HUES6 (cell line): ENCODE results near the gene GRIN2C.
"Not testable (repeated sequence)": the region's sequence is repeated elsewhere in the genome, so short reads cannot be mapped to it uniquely, and the experiment has no call there.

Experiments used
- H3K27ac ChIP-seq: 2 replicates; pipeline ENCODE4 v1.7.0; 2013; ENCODE audit warnings: low read depth, mild to moderate bottlenecking, low read length, inconsistent platforms
- H3K27me3 ChIP-seq: 2 replicates; pipeline ENCODE4 v1.6.1; 2013; ENCODE audit warnings: low read length; ENCODE audit not compliant: control insufficient read depth, insufficient read depth
- H3K36me3 ChIP-seq: 2 replicates; pipeline ENCODE4 v1.6.1; 2013; ENCODE audit warnings: low read length; ENCODE audit not compliant: control insufficient read depth, insufficient read depth
- H3K4me1 ChIP-seq: 2 replicates; pipeline ENCODE4 v1.6.1; 2013; ENCODE audit warnings: low read length; ENCODE audit not compliant: control insufficient read depth, insufficient read depth
- H3K4me3 ChIP-seq: 2 replicates; pipeline ENCODE4 v1.5.1; 2013; ENCODE audit warnings: low read depth, low read length
- H3K9ac ChIP-seq: one replicate; pipeline ENCODE4 v1.6.1; 2013; ENCODE audit warnings: mild to moderate bottlenecking, low read length
- H3K9me3 ChIP-seq: 2 replicates; pipeline ENCODE4 v1.6.1; 2013; ENCODE audit warnings: low read depth, low read length; ENCODE audit not compliant: control insufficient read depth, insufficient read depth

The GRIN2C gene

GRCh38 chr17:74859459-74860228 lies at the start of gene GRIN2C:
GRIN2C (minus strand) TSS chr17:74859885; CDS start chr17:74855092, 4,793 bp downstream.
- Histone ChIP-seq H3K9ac (no peak within 1 kb of the TSS), H3K27me3 (peaks cover 75% of the 10 kb centered on the region), H3K9me3 (no peaks in the 10 kb centered on the region), H3K36me3 (peaks cover 13% of the 10 kb centered on the region), H3K4me3 (peak within 1 kb of the TSS; percentile 55), H3K27ac (no peak within 1 kb of the TSS), H3K4me1 (peaks cover 8% of the 10 kb centered on the region; the same call in 1 of the 2 replicates)

- not testable (repeated sequence) for H3K36me3 ChIP-seq, H3K4me3 ChIP-seq, H3K27ac ChIP-seq, H3K9me3 ChIP-seq, H3K9ac ChIP-seq, H3K4me1 ChIP-seq, H3K27me3 ChIP-seq
These were observed 49.4 kb upstream of the GRIN2C start for GRCh38 chr17:74909097-74909496.

GRCh38 chr17:74907012-74907411 lies 47.3 kb upstream of the GRIN2C start:
- Histone ChIP-seq H3K36me3 (no peaks in the 10 kb centered on the region), H3K4me1 (peaks cover 9% of the 10 kb centered on the region; the same call in 1 of the 2 replicates), H3K9me3 (no peaks in the 10 kb centered on the region), H3K9ac (no peak overlapping the region), H3K4me3 (no peak overlapping the region), H3K27ac (no peak overlapping the region), H3K27me3 (peaks cover 5% of the 10 kb centered on the region; the same call in 1 of the 2 replicates)

- H3K27me3 ChIP-seq, H3K27ac ChIP-seq, H3K9ac ChIP-seq, H3K4me3 ChIP-seq, H3K36me3 ChIP-seq, H3K4me1 ChIP-seq, H3K9me3 ChIP-seq: not testable (repeated sequence)
These were observed 46.6 kb upstream of the GRIN2C start for GRCh38 chr17:74906214-74906793.

- Histone ChIP-seq H3K9ac (no peak overlapping the region), H3K27ac (no peak overlapping the region), H3K36me3 (no peaks in the 10 kb centered on the region), H3K27me3 (peaks cover 10% of the 10 kb centered on the region; the same call in 1 of the 2 replicates), H3K4me1 (peaks cover 9% of the 10 kb centered on the region; the same call in 1 of the 2 replicates), H3K9me3 (no peaks in the 10 kb centered on the region), H3K4me3 (no peak overlapping the region)
These were observed 45.2 kb upstream of the GRIN2C start for GRCh38 chr17:74904687-74905409.

- H3K9ac ChIP-seq = no peak overlapping the region
- H3K27ac ChIP-seq = no peak overlapping the region
- peaks cover 11% of the 10 kb centered on the region; the same call in 1 of the 2 replicates for H3K27me3 ChIP-seq
These were observed 44.0 kb upstream of the GRIN2C start for GRCh38 chr17:74903671-74904070.

GRCh38 chr17:74903034-74903433 lies 43.3 kb upstream of the GRIN2C start:
- H3K36me3 ChIP-seq = no peaks in the 10 kb centered on the region
- peaks cover 11% of the 10 kb centered on the region; the same call in 1 of the 2 replicates for H3K27me3 ChIP-seq
- H3K9ac ChIP-seq = no peak overlapping the region
- no peak overlapping the region for H3K27ac ChIP-seq
- H3K4me1 ChIP-seq = peaks cover 3% of the 10 kb centered on the region; the same call in 1 of the 2 replicates
- H3K9me3 ChIP-seq = no peaks in the 10 kb centered on the region
- H3K4me3 ChIP-seq = no peak overlapping the region

More at GRCh38 chr17:74903671-74904070, 44.0 kb upstream of the GRIN2C start:
- H3K9me3 ChIP-seq = no peaks in the 10 kb centered on the region
- no peak overlapping the region for H3K4me3 ChIP-seq
- peaks cover 5% of the 10 kb centered on the region; the same call in 1 of the 2 replicates for H3K4me1 ChIP-seq
- no peaks in the 10 kb centered on the region for H3K36me3 ChIP-seq

GRCh38 chr17:74901353-74902135 lies 41.9 kb upstream of the GRIN2C start:
- Histone ChIP-seq H3K4me1 (peaks cover 3% of the 10 kb centered on the region; the same call in 1 of the 2 replicates), H3K9ac (no peak overlapping the region), H3K27me3 (peaks cover 17% of the 10 kb centered on the region), H3K4me3 (no peak overlapping the region), H3K36me3 (no peaks in the 10 kb centered on the region), H3K27ac (no peak overlapping the region), H3K9me3 (no peaks in the 10 kb centered on the region)

GRCh38 chr17:74900208-74900607 lies 40.5 kb upstream of the GRIN2C start:
- Histone ChIP-seq H3K4me1 (peaks cover 3% of the 10 kb centered on the region; the same call in 1 of the 2 replicates), H3K9me3 (no peaks in the 10 kb centered on the region), H3K36me3 (no peaks in the 10 kb centered on the region), H3K27me3 (peaks cover 30% of the 10 kb centered on the region), H3K9ac (no peak overlapping the region), H3K4me3 (no peak overlapping the region), H3K27ac (no peak overlapping the region)

GRCh38 chr17:74898376-74898946 lies 38.8 kb upstream of the GRIN2C start:
- Histone ChIP-seq H3K4me1 (peaks cover 4% of the 10 kb centered on the region), H3K36me3 (no peaks in the 10 kb centered on the region), H3K9ac (no peak overlapping the region), H3K4me3 (no peak overlapping the region), H3K27me3 (peaks cover 42% of the 10 kb centered on the region), H3K9me3 (no peaks in the 10 kb centered on the region), H3K27ac (no peak overlapping the region)
